HepG2 (cell line): ENCODE data around the gene FBXW12. TPM values are rescaled to one million over a fixed set of nuclear protein-coding genes. Genes with fewer than 3 reads are reported as not detected.
A peak's percentile ranks its signal among the peaks of the same experiment; 100 is the strongest.

Source experiments
- BCL6 ChIP-seq: IDR thresholded peaks from 2 replicates; pipeline ENCODE4 v1.6.1; 2016; ENCODE audit warnings: missing genetic modification reagents, missing compliant biosample characterization
- CENPX ChIP-seq: sonication (generic); formaldehyde crosslinking; IDR thresholded peaks from 2 replicates; pipeline ENCODE4 v1.9.0; 2021; ENCODE audit warnings: mild to moderate bottlenecking, missing genetic modification reagents, moderate library complexity
- CREB3 ChIP-seq: sonication (generic); formaldehyde crosslinking; IDR thresholded peaks from 2 replicates; pipeline ENCODE4 v1.5.0; 2020; ENCODE audit warnings: missing genetic modification reagents
- HBP1 ChIP-seq: IDR thresholded peaks from 2 replicates; pipeline ENCODE4 v1.6.1; 2016; ENCODE audit warnings: low read depth, control low read depth
- HNRNPL ChIP-seq: fragments of 200-400 bp; formaldehyde crosslinking; IDR thresholded peaks from 2 replicates; pipeline ENCODE4 v1.6.1; 2017; ENCODE audit warnings: mild to moderate bottlenecking, low read depth, low read length
- IRX3 ChIP-seq: sonication (generic); formaldehyde crosslinking; IDR thresholded peaks from 2 replicates; pipeline ENCODE4 v1.8.1; 2023; ENCODE audit warnings: mild to moderate bottlenecking, low read depth, missing genetic modification reagents, borderline replicate concordance
- MAZ ChIP-seq, 2 experiments: sonication (generic) in 1 of 2; formaldehyde crosslinking in 1 of 2; IDR thresholded peaks; 2 replicates each; pipeline versions ENCODE4 v1.5.0 to v1.6.1; 2012 to 2020; ENCODE audit warnings: low read depth in 2 of 2, mild to moderate bottlenecking in 2 of 2, borderline replicate concordance in 1 of 2, improper control_type of control experiment in 1 of 2, low read length in 1 of 2, missing genetic modification reagents in 1 of 2, moderate library complexity in 1 of 2
- MLXIP ChIP-seq: sonication (generic); formaldehyde crosslinking; IDR thresholded peaks from 2 replicates; pipeline ENCODE4 v1.9.0; 2021; ENCODE audit warnings: missing genetic modification reagents, borderline replicate concordance
- NFE2L1 ChIP-seq: sonication (generic); formaldehyde crosslinking; IDR thresholded peaks from 2 replicates; pipeline ENCODE4 v1.4.0; 2020; ENCODE audit warnings: missing genetic modification reagents, mild to moderate bottlenecking, borderline replicate concordance
- ONECUT2 ChIP-seq: sonication (generic); formaldehyde crosslinking; IDR thresholded peaks from 2 replicates; pipeline ENCODE4 v1.4.0; 2020; ENCODE audit warnings: missing genetic modification reagents
- PAX8 ChIP-seq: sonication (generic); formaldehyde crosslinking; IDR thresholded peaks from 2 replicates; pipeline ENCODE4 v1.8.0; 2022; ENCODE audit warnings: mild to moderate bottlenecking, missing genetic modification reagents, borderline replicate concordance
- POLR2AphosphoS5 ChIP-seq: IDR thresholded peaks from 2 replicates; pipeline ENCODE4 v1.6.1; 2012; ENCODE audit warnings: low read depth, low read length
- RBM22 ChIP-seq: fragments of 200-400 bp; formaldehyde crosslinking; optimal IDR thresholded peaks from 2 replicates; pipeline ENCODE3; 2017; ENCODE audit warnings: mild to moderate bottlenecking, low read length, moderate library complexity
- SMAD3 ChIP-seq: sonication (generic); formaldehyde crosslinking; IDR thresholded peaks from 2 replicates; pipeline ENCODE4 v1.4.0; 2020; ENCODE audit warnings: missing genetic modification reagents
- SP1 ChIP-seq, 2 experiments: fragments of 450-650 bp in 1 of 2; sonication (generic) in 1 of 2; formaldehyde crosslinking in 1 of 2; IDR thresholded peaks; 2 replicates each; pipeline versions ENCODE4 v1.4.0 to v1.6.1; 2016 to 2020; ENCODE audit warnings: missing genetic modification reagents in 1 of 2
- SP2 ChIP-seq: sonication (generic); formaldehyde crosslinking; IDR thresholded peaks from 2 replicates; pipeline ENCODE4 v1.5.1; 2020; ENCODE audit warnings: mild to moderate bottlenecking, missing genetic modification reagents
- ZBTB21 ChIP-seq: sonication (generic); formaldehyde crosslinking; IDR thresholded peaks from 2 replicates; pipeline ENCODE4 v1.4.0; 2020; ENCODE audit warnings: missing genetic modification reagents
- ZFP36L2 ChIP-seq: sonication (generic); formaldehyde crosslinking; IDR thresholded peaks from 2 replicates; pipeline ENCODE4 v1.4.0; 2020; ENCODE audit warnings: missing genetic modification reagents
- ZNF160 ChIP-seq: sonication (generic); formaldehyde crosslinking; IDR thresholded peaks from 2 replicates; pipeline ENCODE4 v1.8.0; 2022; ENCODE audit warnings: mild to moderate bottlenecking, inconsistent platforms, missing genetic modification reagents
- ZNF296 ChIP-seq: sonication (generic); formaldehyde crosslinking; conservative IDR thresholded peaks from 2 replicates; pipeline ENCODE4 v1.5.0; 2020; ENCODE audit warnings: mild to moderate bottlenecking, missing genetic modification reagents
- ZNF639 ChIP-seq: conservative IDR thresholded peaks from 2 replicates; pipeline ENCODE4 v1.6.1; 2018; ENCODE audit warnings: missing genetic modification reagents
- ZNF644 ChIP-seq: IDR thresholded peaks from 2 replicates; pipeline ENCODE4 v1.6.1; 2016; ENCODE audit warnings: low read depth
- ZNF776 ChIP-seq: sonication (generic); formaldehyde crosslinking; IDR thresholded peaks from 2 replicates; pipeline ENCODE4 v1.4.0; 2020; ENCODE audit warnings: mild to moderate bottlenecking, missing genetic modification reagents
- polyA plus RNA-seq, 8 experiments: library from polyadenylated mRNA; depleted of rRNA in 3 of 8; stranded (reverse) in 7 of 8; unstranded in 1 of 8; fragments of >200 nt; fragmentation: Illumina TruSeq in 4 of 8; extraction: Trizol in 4 of 8; gene quantifications; 2 replicates each; pipeline versions ENCODE4 v1.2.1 to v1.2.3, GENCODE V29; 2011 to 2016; ENCODE audit warnings: low read depth in 4 of 8, missing spikeins in 1 of 8, mixed read lengths in 1 of 8; ENCODE audit not compliant: insufficient read depth in 1 of 8
- total RNA-seq, 5 experiments: library from RNA; depleted of rRNA; stranded (reverse); fragments of >200 nt; fragmentation: Illumina TruSeq; extraction: Trizol; gene quantifications; 2 replicates each; pipeline ENCODE4 v1.2.3, GENCODE V29; 2016; ENCODE audit warnings: low read depth in 1 of 5

The FBXW12 gene
- total and polyA plus RNA-seq, 2 of the 13 experiments (the other 11 are each of a cell fraction or from before 2014, with no cell fraction given), result not detected

- 0 out of 2 replicates have a peak, but pooled peaks have one; percentile 38 for TF ChIP-seq HBP1 (CRISPR knock-in tag)
- TF ChIP-seq IRX3, result peak; percentile 36; the same call in 1 of the 2 replicates
- no peak for TF ChIP-seq ZNF160 (CRISPR knock-in tag)
- TF ChIP-seq MLXIP, result no peak
- TF ChIP-seq ZFP36L2 (CRISPR knock-in tag), result no peak
- TF ChIP-seq CREB3 (CRISPR knock-in tag), result no peak
- no peak for TF ChIP-seq ZBTB21 (CRISPR knock-in tag)
- no peak for TF ChIP-seq ZNF296
- TF ChIP-seq SP1 (IDR thresholded peaks at IDR 0.05), result no peak
- TF ChIP-seq SP1 (CRISPR knock-in tag; IDR thresholded peaks at IDR 0.05), result no peak
- peak; percentile 93 for TF ChIP-seq HNRNPL
- TF ChIP-seq ZNF639 (CRISPR knock-in tag), result no peak
- TF ChIP-seq ZNF776 (CRISPR knock-in tag), result no peak
- peak; percentile 67 for TF ChIP-seq BCL6 (CRISPR knock-in tag)
- no peak for TF ChIP-seq CENPX
- peak; percentile 83 for TF ChIP-seq ONECUT2 (CRISPR knock-in tag)
- peak; percentile 69 for TF ChIP-seq POLR2AphosphoS5
- peak; percentile 23 for TF ChIP-seq RBM22
- TF ChIP-seq ZNF644 (CRISPR knock-in tag), result no peak
- TF ChIP-seq PAX8 (CRISPR knock-in tag), result no peak; the same call in 1 of the 2 replicates
- no peak for TF ChIP-seq SMAD3 (CRISPR knock-in tag)
- no peak for TF ChIP-seq NFE2L1 (CRISPR knock-in tag)
- no peak for TF ChIP-seq SP2
- no peak; the same call in 1 of the 2 replicates for TF ChIP-seq MAZ (IDR thresholded peaks at IDR 0.05; ENCODE audit: borderline replicate concordance, low read depth, low read length)
- TF ChIP-seq MAZ (CRISPR knock-in tag; IDR thresholded peaks at IDR 0.05; ENCODE audit: low read depth), result no peak; the same call in none of the 2 replicates
These were observed 56.7 kb downstream of the FBXW12 start (continued) for GRCh38 chr3:48428572-48429316.
